A549 (cell line): ENCODE measurements around the gene TPO. TPM values are rescaled to one million over a fixed set of nuclear protein-coding genes. Genes with fewer than 3 reads are reported as not detected.

Source experiments
- ATAC-seq, 2 experiments: fragments of 200-7000 bp in 1 of 2; fragments of >200 bp in 1 of 2; cut with Nextera tagmentation in 1 of 2; cut with Tn5 transposase in 1 of 2; 3 replicates each; pipeline versions ENCODE4 v1.8.0 to v1.9.1; 2018 to 2020; ENCODE audit warnings: mild to moderate bottlenecking in 1 of 2, moderate library complexity in 1 of 2
- CTCF ChIA-PET: fragments of 300-600 bp; sonication (Branson Sonifier 250); formaldehyde crosslinking; extraction: SDS; loops from one replicate; lab custom pipeline; 2021; ENCODE audit warnings: antibody characterized with exemption, inconsistent platforms; lab: Yijun Ruan, JAX
- POLR2A ChIA-PET: fragments of 350-600 bp; formaldehyde crosslinking; extraction: SDS; loops from one replicate; lab custom pipeline; 2021; ENCODE audit warnings: antibody characterized with exemption, inconsistent platforms; lab: Yijun Ruan, JAX
- DNase-seq, 2 experiments: peaks; one replicate each; pipeline versions ENCODE4 v3.0.0 to v3.0.0-alpha.2; 2011 to 2016; ENCODE audit warnings: low read depth in 1 of 2, low spot score in 1 of 2
- FAIRE-seq: peaks from 2 replicates; lab custom pipeline; 2011; peaks lifted over from hg19 to GRCh38; lab: Jason Lieb, UNC
- H3K27ac ChIP-seq, 2 experiments: fragments of >200 bp; sonication (Bioruptor Twin); formaldehyde crosslinking; 3 replicates each; pipeline ENCODE4 v1.5.1; 2016 to 2017
- H3K4me1 ChIP-seq: fragments of >200 bp; sonication (Bioruptor Twin); formaldehyde crosslinking; 3 replicates; pipeline ENCODE4 v1.6.1; 2016
- H3K4me2 ChIP-seq: fragments of >200 bp; sonication (Bioruptor Twin); formaldehyde crosslinking; 3 replicates; pipeline ENCODE4 v1.6.1; 2016
- H3K4me3 ChIP-seq: fragments of >200 bp; sonication (Bioruptor Twin); formaldehyde crosslinking; 3 replicates; pipeline ENCODE4 v1.5.1; 2016
- H3K9me3 ChIP-seq: fragments of >200 bp; sonication (Bioruptor Twin); formaldehyde crosslinking; 3 replicates; pipeline ENCODE4 v1.6.1; 2016
- BHLHE40 ChIP-seq: IDR thresholded peaks from 2 replicates; pipeline ENCODE4 v1.6.1; 2012; ENCODE audit warnings: low read depth, low read length, inconsistent platforms
- CEBPB ChIP-seq, 2 experiments: fragments of >200 bp in 1 of 2; sonication (Bioruptor Twin) in 1 of 2; formaldehyde crosslinking in 1 of 2; IDR thresholded peaks; 2 replicates each; pipeline ENCODE4 v1.6.1; 2012 to 2016
- CHD4 ChIP-seq: fragments of 200-600 bp; sonication (generic); IDR thresholded peaks from 2 replicates; pipeline ENCODE4 v1.6.1; 2016; ENCODE audit warnings: antibody characterized with exemption, mild to moderate bottlenecking, borderline replicate concordance
- FOXS1 ChIP-seq: fragments of 250-450 bp; sonication (Bioruptor Pico); IDR thresholded peaks from 2 replicates; pipeline ENCODE4 v1.5.0; 2020; ENCODE audit warnings: mild to moderate bottlenecking, moderate library complexity
- HOXA7 ChIP-seq: fragments of 250-450 bp; sonication (Bioruptor Pico); IDR thresholded peaks from 2 replicates; pipeline ENCODE4 v1.5.0; 2020; ENCODE audit warnings: mild to moderate bottlenecking, moderate library complexity
- HOXB13 ChIP-seq: fragments of 250-450 bp; sonication (Bioruptor Pico); IDR thresholded peaks from 2 replicates; pipeline ENCODE4 v1.5.0; 2020; ENCODE audit warnings: low read depth, mild to moderate bottlenecking, moderate library complexity
- MAFK ChIP-seq: fragments of 450-650 bp; IDR thresholded peaks from 2 replicates; pipeline ENCODE4 v1.6.1; 2014; ENCODE audit not compliant: partially characterized antibody
- NPAS2 ChIP-seq: fragments of 250-450 bp; sonication (Bioruptor Pico); IDR thresholded peaks from 2 replicates; pipeline ENCODE4 v1.8.0; 2022; ENCODE audit warnings: mild to moderate bottlenecking, moderate library complexity, borderline replicate concordance
- NR3C1 ChIP-seq: fragments of >200 bp; sonication (Bioruptor Twin); formaldehyde crosslinking; IDR thresholded peaks from 3 replicates; pipeline ENCODE4 v1.6.1; 2017
- RARB ChIP-seq: fragments of 250-450 bp; sonication (Bioruptor Pico); IDR thresholded peaks from 2 replicates; pipeline ENCODE4 v1.8.0; 2021; ENCODE audit warnings: mild to moderate bottlenecking, moderate library complexity
- RCOR1 ChIP-seq: fragments of 150-350 bp; IDR thresholded peaks from 2 replicates; pipeline ENCODE4 v1.6.1; 2014; ENCODE audit warnings: antibody characterized with exemption, low read length, low read depth
- SREBF2 ChIP-seq: fragments of 450-650 bp; IDR thresholded peaks from 2 replicates; pipeline ENCODE4 v1.6.1; 2014; ENCODE audit warnings: mild to moderate bottlenecking, moderate library complexity
- TFCP2L1 ChIP-seq: fragments of 250-450 bp; sonication (Bioruptor Pico); IDR thresholded peaks from 2 replicates; pipeline ENCODE4 v1.5.0; 2021; ENCODE audit warnings: mild to moderate bottlenecking
- TP53 ChIP-seq: fragments of 250-450 bp; sonication (Bioruptor Pico); IDR thresholded peaks from 2 replicates; pipeline ENCODE4 v1.5.0; 2021; ENCODE audit warnings: mild to moderate bottlenecking, moderate library complexity
- ZNF302 ChIP-seq: fragments of 250-450 bp; sonication (Bioruptor Pico); IDR thresholded peaks from 2 replicates; pipeline ENCODE4 v1.9.0; 2021; ENCODE audit warnings: inconsistent platforms, mild to moderate bottlenecking, moderate library complexity
- WGBS: methylation state at CpG from one replicate; pipeline ENCODE4 v1.1.6; 2017; ENCODE audit errors: missing lambda C conversion rate; 5-methylcytosine and 5-hydroxymethylcytosine counted together
- polyA plus RNA-seq, 4 experiments: library from polyadenylated mRNA; depleted of rRNA in 3 of 4; stranded (reverse); fragments of >200 nt; fragmentation: RNase III in 1 of 4; extraction: RNeasy Plus Mini Kit Qiagen cat#74134 plus additional on column Dnase treatment in 1 of 4; gene quantifications; 2 replicates in 3 of 4; 3 replicates in 1 of 4; pipeline ENCODE4 v1.2.3, GENCODE V29; 2011 to 2017
- TF ChIP-seq, protein P1 (sequence below): fragments of 450-650 bp; IDR thresholded peaks from 2 replicates; pipeline ENCODE4 v1.6.1; 2014; ENCODE audit warnings: antibody characterized with exemption
- TF ChIP-seq, protein P2 (sequence below): fragments of >200 bp; sonication (Bioruptor Twin); formaldehyde crosslinking; IDR thresholded peaks from 3 replicates; pipeline ENCODE4 v1.5.1; 2016
- TF ChIP-seq, protein P3 (sequence below): fragments of 250-450 bp; sonication (Bioruptor Pico); IDR thresholded peaks from 2 replicates; pipeline ENCODE4 v1.5.0; 2021; ENCODE audit warnings: mild to moderate bottlenecking, moderate library complexity, borderline replicate concordance
- TF ChIP-seq, protein P4 (sequence below): IDR thresholded peaks from 2 replicates; pipeline ENCODE4 v1.6.1; 2012; ENCODE audit warnings: low read depth, borderline replicate concordance

Gene TPO
- polyA plus RNA-seq, 2 of the 4 experiments (the other 2 are of a cell fraction) = 0.05 TPM; not detected in 1

DNA sequence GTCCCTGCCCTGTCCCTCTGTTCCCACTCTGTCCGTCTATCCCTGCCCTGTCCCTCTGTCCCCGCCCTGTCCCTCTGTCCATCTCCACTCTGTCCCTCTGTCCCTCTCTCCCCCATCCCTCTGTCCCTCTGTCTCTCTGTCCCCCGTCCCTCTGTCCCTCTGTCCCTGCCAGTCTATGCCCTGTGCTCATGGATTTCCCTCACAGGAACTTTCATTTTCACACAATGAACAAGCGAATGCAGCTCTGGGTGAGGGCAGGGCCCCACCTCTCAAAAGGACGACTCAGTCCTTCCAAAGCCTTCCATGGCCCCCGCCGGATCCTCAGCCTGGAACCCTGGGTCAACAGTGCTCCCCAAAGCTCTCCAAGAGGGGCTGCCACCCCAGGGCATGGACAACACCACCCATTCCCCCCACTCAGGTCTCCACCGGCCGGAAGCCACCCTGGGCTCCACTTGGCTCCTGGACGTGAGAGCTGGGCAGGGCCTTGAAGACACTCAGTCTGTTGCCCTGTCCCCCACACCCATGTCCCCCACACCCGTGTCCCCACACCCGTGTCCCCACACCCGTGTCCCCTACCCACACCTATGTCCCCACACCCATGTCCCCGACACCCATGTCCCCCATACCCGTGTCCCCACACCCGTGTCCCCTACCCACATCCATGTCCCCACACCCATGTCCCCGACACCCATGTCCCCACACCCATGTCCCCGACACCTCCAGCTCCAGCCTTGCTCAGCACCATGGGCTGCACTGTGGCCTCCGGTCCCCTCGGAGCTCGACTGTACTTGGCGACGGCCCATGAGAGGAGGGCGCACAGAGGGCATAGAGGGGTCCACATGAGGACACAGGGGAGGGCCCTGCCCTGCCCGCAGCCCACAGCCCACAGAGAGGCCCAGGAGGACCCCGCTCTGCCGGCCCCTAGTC lies 175.1 kb downstream of the TPO start:
- no peak for ATAC-seq
- TF ChIP-seq BHLHE40 (no peak), NPAS2 (CRISPR knock-in tag) (no peak), MAFK (no peak), NR3C1 (no peak)
- TF ChIP-seq, protein P1, sequence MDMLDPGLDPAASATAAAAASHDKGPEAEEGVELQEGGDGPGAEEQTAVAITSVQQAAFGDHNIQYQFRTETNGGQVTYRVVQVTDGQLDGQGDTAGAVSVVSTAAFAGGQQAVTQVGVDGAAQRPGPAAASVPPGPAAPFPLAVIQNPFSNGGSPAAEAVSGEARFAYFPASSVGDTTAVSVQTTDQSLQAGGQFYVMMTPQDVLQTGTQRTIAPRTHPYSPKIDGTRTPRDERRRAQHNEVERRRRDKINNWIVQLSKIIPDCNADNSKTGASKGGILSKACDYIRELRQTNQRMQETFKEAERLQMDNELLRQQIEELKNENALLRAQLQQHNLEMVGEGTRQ = no peak
- TF ChIP-seq, protein P2, sequence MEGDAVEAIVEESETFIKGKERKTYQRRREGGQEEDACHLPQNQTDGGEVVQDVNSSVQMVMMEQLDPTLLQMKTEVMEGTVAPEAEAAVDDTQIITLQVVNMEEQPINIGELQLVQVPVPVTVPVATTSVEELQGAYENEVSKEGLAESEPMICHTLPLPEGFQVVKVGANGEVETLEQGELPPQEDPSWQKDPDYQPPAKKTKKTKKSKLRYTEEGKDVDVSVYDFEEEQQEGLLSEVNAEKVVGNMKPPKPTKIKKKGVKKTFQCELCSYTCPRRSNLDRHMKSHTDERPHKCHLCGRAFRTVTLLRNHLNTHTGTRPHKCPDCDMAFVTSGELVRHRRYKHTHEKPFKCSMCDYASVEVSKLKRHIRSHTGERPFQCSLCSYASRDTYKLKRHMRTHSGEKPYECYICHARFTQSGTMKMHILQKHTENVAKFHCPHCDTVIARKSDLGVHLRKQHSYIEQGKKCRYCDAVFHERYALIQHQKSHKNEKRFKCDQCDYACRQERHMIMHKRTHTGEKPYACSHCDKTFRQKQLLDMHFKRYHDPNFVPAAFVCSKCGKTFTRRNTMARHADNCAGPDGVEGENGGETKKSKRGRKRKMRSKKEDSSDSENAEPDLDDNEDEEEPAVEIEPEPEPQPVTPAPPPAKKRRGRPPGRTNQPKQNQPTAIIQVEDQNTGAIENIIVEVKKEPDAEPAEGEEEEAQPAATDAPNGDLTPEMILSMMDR = no peak
- TF ChIP-seq, all 56 proteins: peak for 0
- H3K4me3 ChIP-seq = no peak overlapping the region
- DNase-seq (no peak), FAIRE-seq (no peak)
- no peaks in the 10 kb centered on the region for H3K9me3 ChIP-seq
- H3K4me2 ChIP-seq = no peak overlapping the region
- 50% methylated on average over 22 of the region's 27 CpGs for WGBS
- ChIA-PET CTCF (interaction anchor here (1.7 kb wide), 1 partner anchor 38 kb away, joined by 4 read pairs; no protein-coding TSS in a partner anchor), POLR2A (no interaction called here)
- no peak overlapping the region for H3K27ac ChIP-seq
- H3K4me1 ChIP-seq = no peaks in the 10 kb centered on the region

DNA sequence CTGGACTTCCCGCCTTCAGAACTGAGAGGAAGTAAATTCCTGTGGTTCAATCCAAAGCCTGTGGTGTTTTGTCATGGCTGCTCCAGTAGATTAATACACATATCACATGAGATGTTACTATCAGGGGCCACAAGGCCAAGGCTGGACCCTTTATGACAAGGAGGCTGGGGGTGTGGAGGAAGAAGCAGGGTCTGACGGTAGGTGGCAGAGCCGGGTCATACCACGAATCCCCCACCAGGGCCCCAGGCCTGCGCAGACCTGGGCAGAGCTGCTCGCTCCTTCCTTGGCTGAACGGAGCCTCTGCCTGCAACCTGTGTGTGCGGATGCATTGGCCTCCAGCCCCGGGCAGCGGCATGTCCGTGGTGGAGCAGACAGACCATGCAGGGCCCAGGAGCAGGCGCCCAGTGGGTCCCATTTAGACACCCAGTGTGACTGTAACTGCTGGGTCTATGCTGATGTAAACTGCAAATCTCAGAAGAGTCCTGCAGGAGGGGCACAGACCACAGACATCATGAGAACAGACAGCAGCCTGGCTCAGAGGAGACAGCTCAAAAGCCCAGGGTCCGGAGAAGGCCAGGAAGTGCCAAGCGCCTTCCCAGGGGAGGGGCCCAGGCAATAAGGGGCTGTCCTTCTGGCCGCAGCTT lies 175.8 kb downstream of the TPO start:
- Histone ChIP-seq H3K9me3 (no peaks in the 10 kb centered on the region), H3K27ac (no peak overlapping the region), H3K4me3 (no peak overlapping the region), H3K4me2 (no peak overlapping the region), H3K4me1 (no peaks in the 10 kb centered on the region)
- ATAC-seq = no peak
- no peak for FAIRE-seq
- ChIA-PET POLR2A (no interaction called here), CTCF (interaction anchor here (0.6 to 1.7 kb wide), 2 partner anchors 38 to 78 kb away, joined by 3 to 4 read pairs; no protein-coding TSS in a partner anchor)
- WGBS = 60% methylated on average over 15 of the region's 15 CpGs
- no peak for DNase-seq
- no peak for TF ChIP-seq ZNF302 (CRISPR knock-in tag)
- TF ChIP-seq TFCP2L1 = no peak
- no peak for TF ChIP-seq HOXA7 (CRISPR knock-in tag)
- TF ChIP-seq FOXS1 (CRISPR knock-in tag) = no peak
- TF ChIP-seq CEBPB (IDR thresholded peaks at IDR 0.05) = no peak
- TF ChIP-seq, protein P2 = no peak
- no peak for TF ChIP-seq SREBF2
- TF ChIP-seq, protein P3, sequence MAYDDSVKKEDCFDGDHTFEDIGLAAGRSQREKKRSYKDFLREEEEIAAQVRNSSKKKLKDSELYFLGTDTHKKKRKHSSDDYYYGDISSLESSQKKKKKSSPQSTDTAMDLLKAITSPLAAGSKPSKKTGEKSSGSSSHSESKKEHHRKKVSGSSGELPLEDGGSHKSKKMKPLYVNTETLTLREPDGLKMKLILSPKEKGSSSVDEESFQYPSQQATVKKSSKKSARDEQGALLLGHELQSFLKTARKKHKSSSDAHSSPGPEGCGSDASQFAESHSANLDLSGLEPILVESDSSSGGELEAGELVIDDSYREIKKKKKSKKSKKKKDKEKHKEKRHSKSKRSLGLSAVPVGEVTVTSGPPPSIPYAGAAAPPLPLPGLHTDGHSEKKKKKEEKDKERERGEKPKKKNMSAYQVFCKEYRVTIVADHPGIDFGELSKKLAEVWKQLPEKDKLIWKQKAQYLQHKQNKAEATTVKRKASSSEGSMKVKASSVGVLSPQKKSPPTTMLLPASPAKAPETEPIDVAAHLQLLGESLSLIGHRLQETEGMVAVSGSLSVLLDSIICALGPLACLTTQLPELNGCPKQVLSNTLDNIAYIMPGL (CRISPR knock-in tag) = no peak
- TF ChIP-seq RCOR1 = no peak
- TF ChIP-seq RARB (CRISPR knock-in tag) = no peak
- TF ChIP-seq CHD4 = no peak
- no peak for TF ChIP-seq HOXB13 (CRISPR knock-in tag)
- no peak for TF ChIP-seq TP53 (CRISPR knock-in tag)
- TF ChIP-seq, protein P4, sequence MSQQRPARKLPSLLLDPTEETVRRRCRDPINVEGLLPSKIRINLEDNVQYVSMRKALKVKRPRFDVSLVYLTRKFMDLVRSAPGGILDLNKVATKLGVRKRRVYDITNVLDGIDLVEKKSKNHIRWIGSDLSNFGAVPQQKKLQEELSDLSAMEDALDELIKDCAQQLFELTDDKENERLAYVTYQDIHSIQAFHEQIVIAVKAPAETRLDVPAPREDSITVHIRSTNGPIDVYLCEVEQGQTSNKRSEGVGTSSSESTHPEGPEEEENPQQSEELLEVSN = no peak
